H1 (cell line): ENCODE data around the gene KCNH1. TPM values are rescaled to one million over a fixed set of nuclear protein-coding genes. Genes with fewer than 3 reads are reported as not detected.

ENCODE experiments used
- CTCF ChIA-PET: fragments of 300-600 bp; sonication (Branson Sonifier 250); formaldehyde crosslinking; loops from one replicate; lab custom pipeline; 2021; ENCODE audit not compliant: partially characterized antibody; lab: Charles Lee
- POLR2A ChIA-PET: fragments of 300-600 bp; sonication (Branson Sonifier 250); formaldehyde crosslinking; loops from one replicate; lab custom pipeline; 2021; ENCODE audit warnings: inconsistent platforms; ENCODE audit not compliant: partially characterized antibody; lab: Charles Lee
- DNase-seq, 2 experiments: peaks; one replicate each; pipeline versions ENCODE4 v3.0.0 to v3.0.0-alpha.2; 2010 to 2022; ENCODE audit warnings: low spot score in 2 of 2, low read depth in 1 of 2, mixed read lengths in 1 of 2
- FAIRE-seq: peaks from 2 replicates; lab custom pipeline; 2011; peaks lifted over from hg19 to GRCh38; lab: Jason Lieb, UNC
- H2AFZ ChIP-seq: 2 replicates; pipeline ENCODE4 v1.8.1; 2012; ENCODE audit warnings: low read length, inconsistent platforms
- H2AK5ac ChIP-seq: 2 replicates; pipeline ENCODE4 v1.6.1; 2013; ENCODE audit warnings: low read depth, low read length
- H2BK120ac ChIP-seq: replicated peaks from 2 replicates; pipeline ENCODE3; 2013; ENCODE audit warnings: low read depth, low read length, inconsistent platforms
- H2BK12ac ChIP-seq: 2 replicates; pipeline ENCODE4 v1.6.1; 2013; ENCODE audit warnings: low read depth, low read length
- H2BK15ac ChIP-seq: 2 replicates; pipeline ENCODE4 v1.6.1; 2013; ENCODE audit warnings: low read length
- H2BK20ac ChIP-seq: 2 replicates; pipeline ENCODE4 v1.6.1; 2013; ENCODE audit warnings: low read length
- H2BK5ac ChIP-seq: 2 replicates; pipeline ENCODE4 v1.6.1; 2013; ENCODE audit warnings: low read depth, low read length
- H3K14ac ChIP-seq: 2 replicates; pipeline ENCODE4 v1.6.1; 2013; ENCODE audit warnings: inconsistent platforms; ENCODE audit not compliant: insufficient read length
- H3K18ac ChIP-seq: 2 replicates; pipeline ENCODE4 v1.6.1; 2013; ENCODE audit warnings: low read length; ENCODE audit errors: extremely low read depth
- H3K23ac ChIP-seq: 2 replicates; pipeline ENCODE4 v1.6.1; 2013; ENCODE audit warnings: inconsistent platforms; ENCODE audit not compliant: insufficient read length
- H3K23me2 ChIP-seq: 2 replicates; pipeline ENCODE4 v1.6.1; 2013; ENCODE audit warnings: low read depth, low read length
- H3K27ac ChIP-seq: 2 replicates; pipeline ENCODE4 v1.6.1; 2011; ENCODE audit warnings: low read depth, low read length, inconsistent platforms
- H3K27me3 ChIP-seq, 4 experiments: replicated peaks in 1 of 4; 1 replicate in 1 of 4; 2 replicates in 3 of 4; pipeline versions ENCODE4 v1.6.1 to v1.8.1; 2011 to 2013; ENCODE audit warnings: low read length in 3 of 4, mild to moderate bottlenecking in 3 of 4, inconsistent platforms in 2 of 4, mixed read lengths in 2 of 4, moderate library complexity in 1 of 4; ENCODE audit not compliant: control insufficient read depth in 3 of 4, insufficient read depth in 3 of 4; ENCODE audit errors: extremely low read depth in 1 of 4
- H3K36me3 ChIP-seq, 4 experiments: 2 replicates each; pipeline versions ENCODE4 v1.6.1 to v1.8.1; 2011 to 2013; ENCODE audit warnings: mild to moderate bottlenecking in 4 of 4, low read length in 3 of 4, moderate library complexity in 2 of 4, control low read depth in 1 of 4, inconsistent platforms in 1 of 4; ENCODE audit not compliant: insufficient read depth in 4 of 4, control insufficient read depth in 2 of 4
- H3K4ac ChIP-seq: replicated peaks from 2 replicates; pipeline ENCODE3; 2013; ENCODE audit warnings: low read length, low read depth, mixed read lengths, inconsistent platforms; ENCODE audit not compliant: insufficient read length
- H3K4me1 ChIP-seq, 4 experiments: replicated peaks in 1 of 4; 1 replicate in 1 of 4; 2 replicates in 3 of 4; pipeline versions ENCODE4 v1.6.1 to v1.8.1; 2011 to 2013; ENCODE audit warnings: low read length in 3 of 4, inconsistent platforms in 2 of 4, mixed read lengths in 1 of 4; ENCODE audit not compliant: insufficient read depth in 4 of 4, control insufficient read depth in 3 of 4
- H3K4me2 ChIP-seq, 2 experiments: 2 replicates each; pipeline versions ENCODE4 v1.6.1 to v1.8.1; 2011 to 2013; ENCODE audit warnings: low read depth in 2 of 2, low read length in 2 of 2, control low read depth in 1 of 2, inconsistent platforms in 1 of 2, mild to moderate bottlenecking in 1 of 2; ENCODE audit not compliant: insufficient read depth in 1 of 2
- H3K4me3 ChIP-seq, 4 experiments: fragments of 200-600, 300-600 bp in 1 of 4; sonication (generic), shearing (Covaris generic), sonication (Bioruptor Twin) in 1 of 4; 2 replicates each; pipeline versions ENCODE4 v1.5.1 to v1.8.1; 2011 to 2016; ENCODE audit warnings: low read length in 4 of 4, low read depth in 3 of 4, control low read depth in 2 of 4, inconsistent platforms in 2 of 4, mild to moderate bottlenecking in 2 of 4, mixed read lengths in 1 of 4, moderate library complexity in 1 of 4; ENCODE audit not compliant: insufficient read depth in 2 of 4; ENCODE audit errors: extremely low read depth in 1 of 4
- H3K56ac ChIP-seq: replicated peaks from 2 replicates; pipeline ENCODE3; 2013; ENCODE audit warnings: low read depth, mild to moderate bottlenecking, mixed read lengths, low read length, inconsistent platforms; ENCODE audit not compliant: insufficient read length
- H3K79me1 ChIP-seq: 2 replicates; pipeline ENCODE4 v1.6.1; 2013; ENCODE audit warnings: low read depth, low read length, control low read depth
- H3K79me2 ChIP-seq, 2 experiments: 2 replicates each; pipeline versions ENCODE4 v1.6.1 to v1.8.1; 2012 to 2013; ENCODE audit warnings: low read length in 2 of 2, mild to moderate bottlenecking in 2 of 2, inconsistent platforms in 1 of 2; ENCODE audit not compliant: insufficient read depth in 2 of 2, control insufficient read depth in 1 of 2
- H3K9ac ChIP-seq, 4 experiments: replicated peaks in 1 of 4; 1 replicate in 1 of 4; 2 replicates in 3 of 4; pipeline versions ENCODE4 v1.6.1 to v1.8.1; 2011 to 2013; ENCODE audit warnings: low read depth in 3 of 4, low read length in 3 of 4, control low read depth in 2 of 4, mild to moderate bottlenecking in 2 of 4, moderate library complexity in 2 of 4, inconsistent platforms in 1 of 4; ENCODE audit errors: extremely low read depth in 1 of 4
- H3K9me3 ChIP-seq, 2 experiments: 2 replicates each; pipeline versions ENCODE4 v1.6.1 to v1.8.1; 2012 to 2013; ENCODE audit warnings: mild to moderate bottlenecking in 2 of 2, moderate library complexity in 2 of 2, control low read depth in 1 of 2, inconsistent platforms in 1 of 2, low read depth in 1 of 2, low read length in 1 of 2, mixed read lengths in 1 of 2; ENCODE audit not compliant: insufficient read depth in 2 of 2
- H4K20me1 ChIP-seq, 2 experiments: replicated peaks in 1 of 2; 2 replicates each; pipeline versions ENCODE3 to v1.8.1; 2011 to 2013; ENCODE audit warnings: inconsistent platforms in 2 of 2, low read length in 2 of 2, mild to moderate bottlenecking in 1 of 2; ENCODE audit not compliant: insufficient read depth in 2 of 2, control insufficient read depth in 1 of 2
- H4K5ac ChIP-seq: 2 replicates; pipeline ENCODE4 v1.6.1; 2013; ENCODE audit warnings: low read length, low read depth, mixed read lengths, inconsistent platforms; ENCODE audit not compliant: insufficient read length
- H4K8ac ChIP-seq: 2 replicates; pipeline ENCODE4 v1.8.0; 2013; ENCODE audit warnings: mild to moderate bottlenecking, moderate library complexity, low read length, inconsistent platforms; ENCODE audit not compliant: insufficient read depth; ENCODE audit errors: extremely low read depth
- H4K91ac ChIP-seq: replicated peaks from 2 replicates; pipeline ENCODE3; 2013; ENCODE audit warnings: low read length, mixed read lengths, inconsistent platforms; ENCODE audit not compliant: insufficient read length
- CBX8 ChIP-seq: fragments of 300-800, 300-1000 bp; sonication (generic); IDR thresholded peaks from 2 replicates; pipeline ENCODE4 v1.7.1; 2016; ENCODE audit warnings: low read depth, low read length, borderline replicate concordance
- EZH2 ChIP-seq: fragments of 200-600 bp; sonication (generic); IDR thresholded peaks from 2 replicates; pipeline ENCODE4 v1.7.1; 2012; ENCODE audit warnings: low read depth, mild to moderate bottlenecking, moderate library complexity, low read length, inconsistent platforms; ENCODE audit not compliant: severe bottlenecking
- GABPA ChIP-seq: IDR thresholded peaks from 2 replicates; pipeline ENCODE4 v1.6.1; 2011; ENCODE audit warnings: mild to moderate bottlenecking, low read length, moderate library complexity, borderline replicate concordance; ENCODE audit not compliant: insufficient read depth
- HDAC2 ChIP-seq, 2 experiments: fragments of 300-600 bp in 1 of 2; sonication (generic) in 1 of 2; IDR thresholded peaks; 2 replicates each; pipeline ENCODE4 v1.6.1; 2011 to 2012; ENCODE audit warnings: low read depth in 2 of 2, low read length in 2 of 2, mild to moderate bottlenecking in 2 of 2, moderate library complexity in 2 of 2, borderline replicate concordance in 1 of 2, inconsistent platforms in 1 of 2
- KDM1A ChIP-seq: fragments of 200-600, 300-600 bp; sonication (generic); IDR thresholded peaks from 2 replicates; pipeline ENCODE4 v1.7.1; 2016; ENCODE audit warnings: mild to moderate bottlenecking, low read length, borderline replicate concordance
- PHF8 ChIP-seq: fragments of 200-600 bp; sonication (generic); conservative IDR thresholded peaks from 2 replicates; pipeline ENCODE4 v1.7.1; 2012; ENCODE audit warnings: low read depth, mild to moderate bottlenecking, inconsistent platforms, low read length, moderate library complexity
- SUZ12 ChIP-seq: fragments of 200-600 bp; sonication (generic); IDR thresholded peaks from 2 replicates; pipeline ENCODE4 v1.6.1; 2012; ENCODE audit warnings: mild to moderate bottlenecking, inconsistent platforms, low read length, moderate library complexity, mixed read lengths
- TAF1 ChIP-seq: IDR thresholded peaks from 2 replicates; pipeline ENCODE4 v1.6.1; 2011; ENCODE audit warnings: mild to moderate bottlenecking, low read depth, low read length
- TAF7 ChIP-seq: optimal IDR thresholded peaks from 2 replicates; pipeline ENCODE3; 2011; ENCODE audit warnings: low read depth, mild to moderate bottlenecking, inconsistent platforms, low read length, moderate library complexity, borderline replicate concordance
- TBP ChIP-seq: IDR thresholded peaks from 2 replicates; pipeline ENCODE4 v1.6.1; 2011; ENCODE audit warnings: low read depth, low read length, improper control_type of control experiment
- WGBS, 2 experiments: shearing (Covaris generic) in 1 of 2; methylation state at CpG; one replicate each; pipeline versions ENCODE4 v1.1.6 to v1.1.7; 2013 to 2015; ENCODE audit warnings: low lambda C conversion rate in 2 of 2, mixed read lengths in 2 of 2, inconsistent platforms in 1 of 2, low coverage in 1 of 2, missing lambda C conversion rate in 1 of 2; ENCODE audit not compliant: insufficient replicate concordance in 2 of 2, insufficient coverage in 1 of 2, insufficient read length in 1 of 2; ENCODE audit errors: extremely low coverage in 1 of 2, missing lambda C conversion rate in 1 of 2; 5-methylcytosine and 5-hydroxymethylcytosine counted together
- polyA plus RNA-seq, 7 experiments: library from polyadenylated mRNA; depleted of rRNA in 3 of 7; stranded (reverse) in 5 of 7; unstranded in 2 of 7; fragments of >200 nt in 5 of 7; fragments of 200-250 nt in 2 of 7; gene quantifications; 1 replicate in 5 of 7; 2 replicates in 1 of 7; 4 replicates in 1 of 7; pipeline versions ENCODE4 v1.2.1 to v1.2.3, GENCODE V29; 2011 to 2013; ENCODE audit warnings: missing spikeins in 2 of 7, mixed read lengths in 2 of 7
- total RNA-seq: library from RNA; stranded (reverse); fragmentation: NEBNext Ultra II Directional; extraction: Animal tissue kit (Norgen Biotek cat#: 25700); gene quantifications from 2 replicates; pipeline ENCODE4 v1.2.1, GENCODE V29; 2021
- TF ChIP-seq, protein P1 (sequence below): IDR thresholded peaks from 2 replicates; pipeline ENCODE4 v1.6.1; 2012; ENCODE audit warnings: inconsistent platforms
- TF ChIP-seq, protein P2 (sequence below): IDR thresholded peaks from 2 replicates; pipeline ENCODE4 v1.6.1; 2012; ENCODE audit warnings: inconsistent platforms

KCNH1 gene
- total and polyA plus RNA-seq, 2 of the 8 experiments (the other 6 are each of a cell fraction or from before 2014, with no cell fraction given) = 0.27 to 0.34 TPM

DNA sequence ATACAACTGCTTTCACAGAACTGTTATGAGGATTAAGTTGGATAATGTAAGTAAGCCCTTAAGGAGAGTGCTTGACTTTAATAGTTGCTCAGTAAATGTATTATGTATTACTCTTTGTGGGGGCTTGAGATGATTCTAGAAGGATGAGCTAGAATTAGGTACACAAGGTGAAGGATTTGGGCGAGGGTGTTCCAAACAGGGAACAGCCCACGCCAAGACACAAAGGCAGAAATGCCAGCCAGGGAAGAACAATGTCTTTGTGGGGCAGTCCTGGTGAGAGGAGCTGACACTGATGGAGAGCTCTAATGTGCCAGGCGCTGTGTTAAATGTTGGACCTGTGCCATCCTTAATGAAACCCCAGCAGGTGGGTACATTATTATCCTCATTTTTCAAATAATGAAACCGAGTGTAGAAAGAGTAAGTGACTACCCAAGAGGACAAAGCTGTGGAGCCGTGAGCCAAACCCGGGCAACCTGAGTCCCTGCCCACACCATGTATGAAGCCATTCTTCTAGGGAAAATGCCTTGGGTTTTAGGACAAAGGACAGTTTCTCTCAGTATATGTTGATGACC lies 442.8 kb downstream of the KCNH1 start:
- no peak overlapping the region for H2BK12ac ChIP-seq
- H2AFZ ChIP-seq = no peak overlapping the region
- CTCF ChIA-PET = interaction anchor here (1.9 kb wide), 1 partner anchor 444 kb away, joined by 6 read pairs; the partner anchor contains the start of gene KCNH1
- no peak overlapping the region for H2BK120ac ChIP-seq
- no peak overlapping the region for H3K56ac ChIP-seq
- no peak overlapping the region for H2BK15ac ChIP-seq
- H4K5ac ChIP-seq = no peak overlapping the region
- H3K79me2 ChIP-seq = no peaks in the 10 kb centered on the region
- H4K91ac ChIP-seq = no peak overlapping the region
- H3K4me1 ChIP-seq = no peaks in the 10 kb centered on the region
- no peak overlapping the region for H3K4ac ChIP-seq
- no peak overlapping the region for H4K8ac ChIP-seq
- no peak overlapping the region for H3K14ac ChIP-seq
- H3K23ac ChIP-seq = no peak overlapping the region
- H3K18ac ChIP-seq = no peak overlapping the region
- no peak for DNase-seq
- no peaks in the 10 kb centered on the region for H3K79me1 ChIP-seq
- H3K27ac ChIP-seq = no peak overlapping the region
- no peaks in the 10 kb centered on the region for H4K20me1 ChIP-seq
- H3K4me2 ChIP-seq = no peak overlapping the region
- no peak overlapping the region for H3K4me3 ChIP-seq
- H2AK5ac ChIP-seq = no peak overlapping the region
- no peaks in the 10 kb centered on the region for H3K27me3 ChIP-seq
- H2BK20ac ChIP-seq = no peak overlapping the region
- POLR2A ChIA-PET = no interaction called here
- no peak overlapping the region for H3K9ac ChIP-seq
- no peaks in the 10 kb centered on the region for H3K36me3 ChIP-seq
- 94% methylated on average over 6 of the region's 6 CpGs; no CpG with 5 or more reads in 1 of the 2 experiments for WGBS, 2 experiments
- no peak for FAIRE-seq
- H2BK5ac ChIP-seq = no peak overlapping the region
- H3K23me2 ChIP-seq = no peaks in the 10 kb centered on the region
- H3K9me3 ChIP-seq = no peaks in the 10 kb centered on the region
- TF ChIP-seq TBP = no peak
- no peak for TF ChIP-seq KDM1A
- TF ChIP-seq PHF8 = no peak
- no peak for TF ChIP-seq HDAC2 (IDR thresholded peaks at IDR 0.05; ENCODE audit: borderline replicate concordance in 1 of 2, low read depth in 2 of 2, low read length in 2 of 2)
- no peak for TF ChIP-seq EZH2
- TF ChIP-seq, protein P1, sequence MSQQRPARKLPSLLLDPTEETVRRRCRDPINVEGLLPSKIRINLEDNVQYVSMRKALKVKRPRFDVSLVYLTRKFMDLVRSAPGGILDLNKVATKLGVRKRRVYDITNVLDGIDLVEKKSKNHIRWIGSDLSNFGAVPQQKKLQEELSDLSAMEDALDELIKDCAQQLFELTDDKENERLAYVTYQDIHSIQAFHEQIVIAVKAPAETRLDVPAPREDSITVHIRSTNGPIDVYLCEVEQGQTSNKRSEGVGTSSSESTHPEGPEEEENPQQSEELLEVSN = no peak
- TF ChIP-seq, protein P2, sequence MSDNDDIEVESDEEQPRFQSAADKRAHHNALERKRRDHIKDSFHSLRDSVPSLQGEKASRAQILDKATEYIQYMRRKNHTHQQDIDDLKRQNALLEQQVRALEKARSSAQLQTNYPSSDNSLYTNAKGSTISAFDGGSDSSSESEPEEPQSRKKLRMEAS = no peak
- no peak for TF ChIP-seq SUZ12
- TF ChIP-seq TAF7 = no peak
- TF ChIP-seq CBX8 = no peak
- no peak for TF ChIP-seq TAF1
- no peak for TF ChIP-seq GABPA
